Uterus (tissue), 4 donors: ENCODE results near the gene SMYD4. TPM values are rescaled to one million over a fixed set of nuclear protein-coding genes. Genes with fewer than 3 reads are reported as not detected.
A peak's percentile ranks its signal among the peaks of the same experiment; 100 is the strongest.

ENCODE experiments used
- DNase-seq, 2 donors: peaks; one replicate each; pipeline ENCODE4 v3.0.0-alpha.2; 2019 to 2020
- H3K27ac ChIP-seq, 2 donors: fragments of 200-600 bp; sonication (generic); 1 replicate in 1 of 2; 2 replicates in 1 of 2; pipeline ENCODE4 v1.5.1; 2016 to 2018
- H3K27me3 ChIP-seq, 2 donors: fragments of 200-600 bp; sonication (generic); one replicate each; pipeline ENCODE4 v1.5.1; 2018 to 2019; ENCODE audit warnings: control low read depth in 1 of 2
- H3K36me3 ChIP-seq, 2 donors: fragments of 200-600 bp; sonication (generic); one replicate each; pipeline ENCODE4 v1.5.1; 2019; ENCODE audit warnings: control low read depth in 1 of 2
- H3K4me1 ChIP-seq, 2 donors: fragments of 200-600 bp; sonication (generic); one replicate each; pipeline ENCODE4 v1.5.1; 2018 to 2019; ENCODE audit warnings: control low read depth in 1 of 2
- H3K4me3 ChIP-seq, 2 donors: fragments of 200-600 bp; sonication (generic); 1 replicate in 1 of 2; 2 replicates in 1 of 2; pipeline ENCODE4 v1.5.1; 2018 to 2019; ENCODE audit warnings: mild to moderate bottlenecking in 1 of 2
- H3K9me3 ChIP-seq, 2 donors: fragments of 200-600 bp; sonication (generic); one replicate each; pipeline ENCODE4 v1.5.1; 2019; ENCODE audit warnings: control low read depth in 1 of 2
- CTCF ChIP-seq, 4 experiments: fragments of 200-600 bp in 2 of 4; fragments of 450-650 bp in 2 of 4; sonication (generic) in 2 of 4; IDR thresholded peaks; one replicate each; pipeline ENCODE4 v1.5.1; 2016 to 2019; ENCODE audit warnings: antibody characterized with exemption in 4 of 4, mild to moderate bottlenecking in 2 of 4, moderate library complexity in 1 of 4
- POLR2A ChIP-seq, 2 donors: fragments of 450-650 bp; IDR thresholded peaks; one replicate each; pipeline ENCODE4 v1.6.1; 2016; ENCODE audit warnings: antibody characterized with exemption in 2 of 2, mild to moderate bottlenecking in 1 of 2, moderate library complexity in 1 of 2
- intact Hi-C: fragments of 100-400 bp; cut with DNase I; formaldehyde crosslinking; loops from one replicate; pipeline ENCODE4 v1.15.1; 2023; ENCODE audit warnings: low total_unique reads
- total RNA-seq, 4 donors: library from RNA; depleted of rRNA in 3 of 4; stranded (reverse); fragments of >200 nt in 3 of 4; gene quantifications; one replicate each; pipeline versions ENCODE4 v1.1.0 to v1.2.4, GENCODE V29; 2014 to 2023
- donor health status: DM: yes; HTN: yes; CAD: no.

SMYD4 gene
- total RNA-seq, 4 donors from 2014 or later, result 19.1 to 101 (median 30.5) TPM

DNA sequence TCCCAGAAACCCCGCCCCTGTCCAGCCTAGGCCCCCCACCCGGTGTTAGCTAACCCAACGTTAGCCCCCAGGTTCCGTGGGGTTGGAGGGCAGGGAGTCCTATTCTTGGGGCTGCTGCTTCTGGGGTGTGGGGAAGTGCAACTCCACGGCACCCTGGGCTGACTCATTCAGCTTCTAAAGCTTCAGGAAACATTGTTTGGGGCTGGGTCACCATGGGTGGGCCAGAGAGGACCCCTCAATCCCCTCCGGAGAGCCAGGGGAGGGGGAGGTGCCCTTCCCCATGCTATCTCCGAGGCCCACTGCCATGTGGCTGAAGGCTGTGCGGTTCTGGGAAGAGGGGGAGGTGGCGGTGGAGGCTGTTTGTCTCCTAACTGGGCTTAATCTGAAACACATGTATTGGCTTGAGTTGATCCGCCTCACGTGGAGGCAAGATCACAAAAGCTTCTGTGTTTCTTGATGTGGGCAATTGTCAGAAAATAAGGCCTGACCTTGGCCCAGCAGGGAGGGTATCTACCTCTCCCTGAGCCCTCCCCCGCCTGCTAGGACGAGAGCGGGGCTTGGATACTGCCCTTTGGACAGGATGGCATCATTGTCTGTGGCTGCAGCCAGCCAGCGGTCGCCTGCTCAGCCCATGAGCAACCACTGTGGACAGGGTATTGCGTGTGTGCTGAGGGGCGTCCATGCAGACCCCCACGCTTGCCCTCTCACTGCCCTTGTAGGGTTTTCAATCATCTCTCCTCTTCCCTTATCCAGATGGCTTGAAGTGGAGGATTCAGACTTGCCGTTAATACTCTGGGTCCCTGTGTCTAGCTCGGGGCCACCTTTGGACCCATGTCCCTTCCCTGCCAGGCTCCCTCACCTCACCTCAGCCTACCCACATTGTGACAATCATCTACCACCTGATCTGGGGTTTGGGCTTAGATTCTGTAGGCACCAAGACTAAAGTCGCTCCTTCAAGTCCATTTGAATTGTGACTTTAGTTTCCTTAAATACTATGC lies 66.5 kb downstream of the SMYD4 start:
- H3K36me3 ChIP-seq, result no peaks in the 10 kb centered on the region
- peaks cover 5 to 8% of the 10 kb centered on the region in 2 donors for H3K4me1 ChIP-seq
- intact Hi-C loops, result no loop called here
- H3K27me3 ChIP-seq, result no peaks in the 10 kb centered on the region
- TF ChIP-seq POLR2A (IDR thresholded peaks at IDR 0.05) (peak in 1 of 2 donors; percentile 33), CTCF (IDR thresholded peaks at IDR 0.05) (no peak)
- H3K9me3 ChIP-seq, result no peaks in the 10 kb centered on the region
- H3K27ac ChIP-seq, result peak overlapping the region; percentile 93 to 95
- peak; percentile 77 to 85 for DNase-seq
- H3K4me3 ChIP-seq, result peak overlapping the region; percentile 36 to 56

DNA sequence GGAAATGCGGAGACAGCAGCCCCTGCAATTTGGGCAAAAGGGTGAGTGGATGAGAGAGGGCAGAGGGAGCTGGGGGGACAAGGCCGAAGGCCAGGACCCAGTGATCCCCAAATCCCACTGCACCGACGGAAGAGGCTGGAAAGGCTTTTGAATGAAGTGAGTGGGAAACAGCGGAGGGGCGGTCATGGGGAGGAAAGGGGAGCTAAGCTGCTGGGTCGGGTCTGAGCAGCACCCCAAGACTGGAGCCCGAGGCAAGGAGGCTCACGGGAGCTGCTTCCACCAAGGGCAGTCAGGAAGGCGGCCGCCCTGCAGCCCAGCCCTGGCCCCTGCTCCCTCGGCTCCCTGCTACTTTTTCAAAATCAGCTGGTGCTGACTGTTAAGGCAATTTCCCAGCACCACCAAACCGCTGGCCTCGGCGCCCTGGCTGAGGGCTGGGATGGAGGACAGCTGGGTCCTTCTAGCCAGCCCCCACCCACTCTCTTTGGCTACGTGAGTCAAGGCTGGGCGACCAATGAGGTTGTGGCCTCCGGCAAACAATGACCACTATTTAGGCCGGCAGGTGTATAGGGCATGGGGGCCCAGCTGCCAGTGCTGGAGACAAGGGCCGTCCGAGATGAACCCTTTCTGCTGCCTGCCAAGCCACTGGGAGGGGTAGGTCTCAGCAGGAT lies 67.3 kb downstream of the SMYD4 start:
- H3K27ac ChIP-seq, result peak overlapping the region; percentile 93 to 95
- peak; percentile 54 to 55 for DNase-seq
- intact Hi-C loops, result no loop called here
- peak in 1 of 2 donors; percentile 1 for TF ChIP-seq POLR2A (IDR thresholded peaks at IDR 0.05)
- TF ChIP-seq CTCF (IDR thresholded peaks at IDR 0.05), result no peak
- H3K36me3 ChIP-seq, result no peaks in the 10 kb centered on the region
- no peaks in the 10 kb centered on the region for H3K27me3 ChIP-seq
- H3K4me1 ChIP-seq, result peaks cover 5 to 8% of the 10 kb centered on the region in 2 donors
- H3K4me3 ChIP-seq, result peak overlapping the region; percentile 36 to 56
- no peaks in the 10 kb centered on the region for H3K9me3 ChIP-seq

DNA sequence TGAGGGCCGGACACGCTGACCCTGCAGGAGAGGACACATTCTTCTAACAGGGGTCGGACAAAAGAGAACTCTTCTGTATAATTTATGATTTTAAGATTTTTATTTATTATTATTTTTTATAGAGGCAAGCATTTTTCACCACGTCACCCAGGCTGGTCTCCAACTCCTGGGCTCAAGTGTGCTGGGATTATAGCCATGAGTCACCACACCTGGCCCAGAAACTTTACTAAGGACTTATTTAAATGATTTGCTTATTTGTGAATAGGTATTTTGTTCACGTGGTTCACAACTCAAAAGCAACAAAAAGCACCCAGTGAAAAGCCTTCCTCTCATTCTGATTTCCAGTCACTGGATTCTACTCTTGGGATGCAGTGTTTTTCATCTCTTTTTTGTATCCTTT lies 70.2 kb downstream of the SMYD4 start:
- TF ChIP-seq CTCF (IDR thresholded peaks at IDR 0.05), result no peak
- TF ChIP-seq POLR2A (IDR thresholded peaks at IDR 0.05), result no peak
- intact Hi-C loops, result no loop called here
- peaks cover 0 to 6% of the 10 kb centered on the region in 2 donors for H3K4me1 ChIP-seq
- H3K36me3 ChIP-seq, result no peaks in the 10 kb centered on the region
- no peaks in the 10 kb centered on the region for H3K27me3 ChIP-seq
- H3K27ac ChIP-seq, result peak overlapping the region; percentile 9 to 14
- no peak overlapping the region for H3K4me3 ChIP-seq
- peak in 1 of 2 donors; percentile 32 for DNase-seq
- no peaks in the 10 kb centered on the region for H3K9me3 ChIP-seq

DNA sequence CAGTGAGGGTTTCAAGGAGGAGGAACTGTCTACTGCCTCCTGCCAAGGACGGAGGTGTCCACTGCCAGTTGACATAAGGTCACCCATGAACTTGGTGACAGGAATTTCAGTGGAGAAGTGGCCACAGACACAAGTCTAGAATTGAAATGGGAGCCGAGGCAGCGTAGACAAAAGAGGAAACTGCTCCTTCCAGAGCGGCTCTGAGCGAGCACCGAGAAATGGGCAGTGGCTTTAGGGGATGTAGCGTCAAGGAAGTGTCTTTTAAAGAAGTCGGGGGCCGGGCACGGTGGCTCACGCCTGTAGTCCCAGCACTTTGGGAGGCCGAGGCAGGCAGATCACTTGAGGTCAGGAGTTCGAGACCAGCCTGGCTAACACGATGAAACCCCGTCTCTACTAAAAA lies 70.9 kb downstream of the SMYD4 start:
- Histone ChIP-seq H3K36me3 (no peaks in the 10 kb centered on the region), H3K9me3 (no peaks in the 10 kb centered on the region), H3K4me1 (peaks cover 0 to 6% of the 10 kb centered on the region in 2 donors), H3K27ac (peak overlapping the region; percentile 9 to 14), H3K4me3 (no peak overlapping the region), H3K27me3 (no peaks in the 10 kb centered on the region)
- intact Hi-C loops, result no loop called here
- TF ChIP-seq CTCF (IDR thresholded peaks at IDR 0.05), result no peak
- no peak for TF ChIP-seq POLR2A (IDR thresholded peaks at IDR 0.05)
- no peak for DNase-seq
